GM19395 (cell line): ENCODE measurements around the gene NEU2.

Experiments
- ATAC-seq: cut with Tn5 transposase; IDR thresholded peaks from one replicate; pipeline ENCODE4 v1.9.1; 2021; ENCODE audit warnings: mild to moderate bottlenecking, moderate library complexity; ENCODE audit not compliant: unreplicated experiment

The NEU2 gene

GRCh38 chr2:233074106-233074505 is 41.6 kb downstream of the NEU2 start:
- ATAC-seq = no peak

- no peak for ATAC-seq
Measured at GRCh38 chr2:233075141-233075965, 42.9 kb downstream of the NEU2 start.

- peak; percentile 60 for ATAC-seq
Measured at GRCh38 chr2:233075966-233076339, 43.5 kb downstream of the NEU2 start.

GRCh38 chr2:233076749-233077148 is 44.3 kb downstream of the NEU2 start:
- ATAC-seq = no peak

- peak; percentile 28 for ATAC-seq
Measured at GRCh38 chr2:233079473-233079877, 47.0 kb downstream of the NEU2 start.

- no peak for ATAC-seq
Measured at GRCh38 chr2:233079953-233080835, 47.7 kb downstream of the NEU2 start.

- ATAC-seq = no peak
Measured at GRCh38 chr2:233080836-233081229, 48.4 kb downstream of the NEU2 start.

- ATAC-seq = peak; percentile 18
Measured at GRCh38 chr2:233081232-233081730, 48.8 kb downstream of the NEU2 start.

- ATAC-seq = peak; percentile 3
Measured at GRCh38 chr2:233081731-233082221, 49.3 kb downstream of the NEU2 start.

GRCh38 chr2:233082222-233082930 is 49.9 kb downstream of the NEU2 start:
- ATAC-seq = peak; percentile 47

GRCh38 chr2:233082931-233083755 is 50.7 kb downstream of the NEU2 start:
- no peak for ATAC-seq

- ATAC-seq = no peak
Measured at GRCh38 chr2:233083782-233084181, 51.3 kb downstream of the NEU2 start.

GRCh38 chr2:233084488-233084887 is 52.0 kb downstream of the NEU2 start:
- ATAC-seq = no peak
